GM12874 (cell line): ENCODE results near the gene TCOF1.

Experiments used
- TF ChIP-seq, protein P1 (sequence below): IDR thresholded peaks from 2 replicates; pipeline ENCODE4 v1.5.1; 2011; ENCODE audit warnings: low read depth, mild to moderate bottlenecking, control low read depth, low read length, moderate library complexity; ENCODE audit not compliant: insufficient read depth

Gene TCOF1

DNA sequence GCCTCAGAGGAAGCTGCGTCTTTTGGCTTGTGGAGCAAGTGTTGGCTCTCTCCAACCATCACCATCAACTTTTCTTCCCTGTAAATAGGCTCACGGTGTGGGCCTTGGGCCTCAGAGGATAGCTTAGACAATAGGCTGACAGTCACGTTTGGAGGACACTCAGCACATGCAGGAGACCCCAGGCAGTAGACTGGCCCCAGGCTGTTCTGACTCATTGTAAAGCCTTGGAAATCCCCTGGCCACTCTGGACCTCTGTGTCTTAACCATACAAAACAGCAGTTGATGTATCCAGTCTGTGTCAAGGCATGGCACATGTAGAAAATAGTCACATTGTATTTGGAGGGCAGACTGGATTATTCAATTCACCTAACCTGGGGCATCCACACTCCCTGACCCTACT, 36.6 kb downstream of the TCOF1 start:
- TF ChIP-seq, protein P1, sequence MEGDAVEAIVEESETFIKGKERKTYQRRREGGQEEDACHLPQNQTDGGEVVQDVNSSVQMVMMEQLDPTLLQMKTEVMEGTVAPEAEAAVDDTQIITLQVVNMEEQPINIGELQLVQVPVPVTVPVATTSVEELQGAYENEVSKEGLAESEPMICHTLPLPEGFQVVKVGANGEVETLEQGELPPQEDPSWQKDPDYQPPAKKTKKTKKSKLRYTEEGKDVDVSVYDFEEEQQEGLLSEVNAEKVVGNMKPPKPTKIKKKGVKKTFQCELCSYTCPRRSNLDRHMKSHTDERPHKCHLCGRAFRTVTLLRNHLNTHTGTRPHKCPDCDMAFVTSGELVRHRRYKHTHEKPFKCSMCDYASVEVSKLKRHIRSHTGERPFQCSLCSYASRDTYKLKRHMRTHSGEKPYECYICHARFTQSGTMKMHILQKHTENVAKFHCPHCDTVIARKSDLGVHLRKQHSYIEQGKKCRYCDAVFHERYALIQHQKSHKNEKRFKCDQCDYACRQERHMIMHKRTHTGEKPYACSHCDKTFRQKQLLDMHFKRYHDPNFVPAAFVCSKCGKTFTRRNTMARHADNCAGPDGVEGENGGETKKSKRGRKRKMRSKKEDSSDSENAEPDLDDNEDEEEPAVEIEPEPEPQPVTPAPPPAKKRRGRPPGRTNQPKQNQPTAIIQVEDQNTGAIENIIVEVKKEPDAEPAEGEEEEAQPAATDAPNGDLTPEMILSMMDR = no peak

DNA sequence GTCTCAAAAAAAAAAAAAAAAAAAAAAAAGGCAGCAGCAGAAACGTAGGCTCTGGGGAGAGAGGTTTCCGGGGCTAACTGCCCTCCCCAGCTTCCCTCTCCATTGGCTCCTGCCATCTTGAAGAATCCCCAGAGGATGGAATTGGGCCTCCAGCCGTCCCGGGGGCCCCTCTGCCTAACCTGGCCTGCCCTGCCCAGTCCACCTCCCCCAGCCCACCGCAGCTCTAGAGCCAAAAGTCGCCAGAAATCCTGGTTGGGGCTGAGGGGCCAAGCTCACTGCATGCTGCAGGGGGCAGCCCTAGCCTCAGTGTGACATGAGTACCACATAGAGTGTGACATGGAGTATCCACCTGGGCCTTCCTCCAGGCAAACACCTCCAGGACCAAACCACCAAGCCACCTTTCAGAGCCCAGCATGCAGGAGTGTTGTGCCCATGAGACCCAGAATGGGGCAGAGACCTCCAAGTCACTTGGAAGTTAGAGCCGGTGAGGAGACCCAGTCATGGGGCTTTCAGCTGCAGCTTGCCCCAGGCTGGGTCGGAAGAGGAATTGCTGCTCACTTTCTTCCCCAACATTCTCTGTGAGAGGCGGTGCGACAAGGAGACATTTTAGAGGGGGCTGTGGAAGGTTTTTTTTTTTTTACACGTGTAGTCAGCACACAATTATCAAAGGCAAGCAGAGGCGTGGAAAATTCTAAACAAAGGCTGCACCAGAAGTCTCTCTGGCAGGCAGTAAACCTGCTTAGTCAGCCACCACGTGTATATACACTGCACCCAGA, 37.6 kb downstream of the TCOF1 start:
- TF ChIP-seq, protein P1 = no peak

DNA sequence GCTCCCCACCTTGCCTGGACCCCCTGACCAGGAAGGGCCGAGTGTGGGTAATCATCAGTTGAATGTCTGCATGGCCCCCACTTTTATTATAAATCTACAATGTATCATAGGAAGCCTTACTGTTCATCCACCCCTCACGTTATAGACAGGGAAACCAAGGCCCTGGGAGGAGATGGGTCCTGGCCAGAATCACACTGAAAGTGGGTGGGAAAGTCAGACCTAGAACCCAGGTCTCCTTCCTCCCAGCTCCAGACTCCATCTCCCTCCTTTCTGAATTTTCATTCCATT, 38.1 kb downstream of the TCOF1 start:
- TF ChIP-seq, protein P1 = no peak

DNA sequence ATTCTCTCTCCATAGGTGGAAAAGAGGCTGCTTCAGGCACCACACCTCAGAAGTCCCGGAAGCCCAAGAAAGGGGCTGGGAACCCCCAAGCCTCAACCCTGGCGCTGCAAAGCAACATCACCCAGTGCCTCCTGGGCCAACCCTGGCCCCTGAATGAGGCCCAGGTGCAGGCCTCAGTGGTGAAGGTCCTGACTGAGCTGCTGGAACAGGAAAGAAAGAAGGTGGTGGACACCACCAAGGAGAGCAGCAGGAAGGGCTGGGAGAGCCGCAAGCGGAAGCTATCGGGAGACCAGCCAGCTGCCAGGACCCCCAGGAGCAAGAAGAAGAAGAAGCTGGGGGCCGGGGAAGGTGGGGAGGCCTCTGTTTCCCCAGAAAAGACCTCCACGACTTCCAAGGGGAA, 38.8 kb downstream of the TCOF1 start:
- TF ChIP-seq, protein P1 = no peak

DNA sequence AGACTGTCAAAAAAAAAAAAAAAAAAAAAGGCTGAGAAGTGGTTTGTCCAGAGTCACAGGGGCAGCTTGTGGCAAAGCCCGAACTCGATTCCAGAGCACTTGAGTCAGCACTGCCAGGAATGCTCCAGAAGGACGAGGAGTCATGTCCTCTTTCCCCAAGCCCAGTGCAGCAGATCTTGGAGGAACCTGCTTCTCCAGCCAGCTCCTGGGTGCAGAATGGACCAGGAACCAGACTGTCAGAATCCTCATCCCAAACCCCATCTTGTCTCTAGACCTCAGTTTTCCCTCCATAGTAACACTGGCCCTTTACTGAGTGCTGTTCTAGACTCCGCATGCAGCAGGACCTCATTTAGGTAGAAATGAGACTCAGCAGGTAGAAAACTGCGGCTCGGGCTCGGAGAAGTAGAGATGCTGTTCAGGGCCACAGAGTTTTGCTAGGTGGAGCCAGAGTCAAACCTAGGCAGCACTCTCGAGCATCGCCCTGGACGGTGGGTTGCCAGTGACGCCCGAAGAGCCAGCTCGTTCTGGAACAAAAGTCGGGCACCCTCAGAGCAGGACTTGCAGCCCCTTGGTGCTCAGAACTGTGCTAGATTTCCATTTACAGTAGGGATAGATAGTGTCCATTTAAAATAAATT, 39.8 kb downstream of the TCOF1 start:
- TF ChIP-seq, protein P1 = no peak

DNA sequence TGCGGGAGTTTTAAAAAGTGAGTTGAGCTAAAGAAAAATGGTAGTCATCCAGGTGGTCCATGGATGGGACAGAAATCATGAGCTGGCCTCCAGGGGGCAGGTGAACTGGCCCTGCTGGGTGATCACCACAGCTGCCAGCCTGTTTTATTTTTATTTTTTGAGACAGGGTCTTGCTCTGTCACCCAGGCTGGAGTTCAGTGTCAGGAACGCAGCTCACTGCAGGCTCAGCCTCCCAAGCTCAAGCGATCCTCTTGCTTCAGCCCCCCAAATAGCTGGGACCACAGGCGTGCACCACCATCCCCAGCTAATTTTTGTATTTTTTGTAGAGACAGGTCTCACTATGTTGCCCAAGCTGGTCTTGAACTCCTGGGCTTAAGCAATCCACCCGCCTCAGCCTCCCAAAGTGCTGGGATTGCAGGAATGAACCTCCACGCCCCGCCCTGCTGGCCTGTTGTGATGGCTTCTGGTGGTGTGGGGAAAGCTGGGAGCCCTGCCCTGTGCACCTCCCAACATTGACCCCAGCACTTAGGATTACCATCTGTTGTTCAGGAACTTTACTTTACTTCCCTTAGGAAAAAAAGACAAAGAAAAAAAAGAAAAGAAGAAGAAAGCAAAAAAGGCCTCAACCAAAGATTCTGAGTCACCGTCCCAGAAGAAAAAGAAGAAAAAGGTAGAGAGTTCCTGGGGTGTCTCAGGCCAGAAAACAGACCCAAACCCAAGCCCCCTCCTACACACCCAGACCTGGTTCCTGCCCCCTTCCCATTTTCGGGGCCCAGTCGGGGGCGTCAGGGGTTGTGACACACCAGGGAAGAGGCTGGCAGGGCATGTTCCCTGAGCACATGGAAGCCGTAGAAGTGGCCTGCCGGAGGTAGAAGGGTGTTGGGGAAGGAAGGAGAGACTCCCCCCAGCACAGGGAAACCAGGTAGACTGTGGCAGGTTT, 40.6 kb downstream of the TCOF1 start:
- TF ChIP-seq, protein P1 = no peak

DNA sequence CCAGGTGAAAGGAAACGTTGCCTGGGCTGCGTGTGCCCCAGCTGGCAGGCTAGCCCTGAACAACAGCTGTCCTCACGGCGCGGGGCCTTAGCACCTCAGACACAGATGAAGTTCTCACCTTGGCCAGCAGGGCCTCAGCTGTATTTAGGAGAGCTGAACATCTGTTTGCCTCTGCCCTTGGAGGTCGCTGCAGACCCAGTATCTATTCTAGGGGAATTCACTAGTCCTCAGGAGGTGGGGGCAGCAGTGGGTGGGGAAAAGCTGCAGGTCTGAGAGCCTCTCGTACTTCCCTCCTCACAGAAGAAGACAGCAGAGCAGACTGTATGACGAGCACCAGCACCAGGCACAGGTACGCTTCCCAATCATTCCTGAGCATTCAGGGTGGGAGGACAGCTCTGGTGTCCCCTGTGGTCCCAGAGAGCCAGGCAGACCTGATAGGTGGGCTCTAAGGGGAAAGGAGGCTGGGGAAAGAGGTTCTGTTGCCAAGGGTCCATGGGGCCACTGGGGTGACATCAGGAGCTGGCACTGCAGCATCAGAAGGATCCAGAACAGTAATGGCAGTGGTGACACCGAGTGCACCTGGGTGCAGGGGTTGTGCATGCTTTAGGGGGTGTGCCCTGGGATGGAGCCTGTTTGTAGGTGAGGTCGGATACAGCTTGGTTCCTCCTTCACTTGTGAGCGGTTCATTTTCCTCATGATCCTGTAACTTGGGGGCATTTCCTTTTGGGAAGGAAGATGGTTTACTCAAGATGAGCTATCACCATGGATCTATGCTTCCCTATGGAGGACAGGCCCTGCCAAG, 41.4 kb downstream of the TCOF1 start:
- TF ChIP-seq, protein P1 = peak; percentile 86
